ENCODE results near the gene ZC3H18.

The ZC3H18 gene

DNA sequence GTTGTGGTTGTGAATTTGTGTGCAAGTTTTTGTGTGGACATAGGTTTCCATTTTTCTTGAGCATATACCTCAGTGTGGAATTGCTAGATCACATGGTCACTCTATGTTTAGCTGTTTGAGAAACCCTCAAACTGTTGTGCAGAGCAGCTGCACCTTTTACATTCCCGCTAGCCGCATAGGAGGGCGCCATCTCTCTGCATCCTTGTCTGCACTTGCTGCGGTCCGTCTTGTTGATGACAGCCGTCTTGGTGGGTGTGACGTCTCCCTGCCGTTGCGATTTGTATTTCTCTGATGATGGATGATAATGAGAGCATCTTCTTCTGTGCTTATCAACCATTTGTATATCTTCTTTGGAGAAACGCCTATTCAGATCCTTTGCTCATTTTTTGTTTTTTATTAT, 43.1 kb downstream of the ZC3H18 start:
- TF ChIP-seq TAF1 (IDR thresholded peaks at IDR 0.05; ENCODE audit: borderline replicate concordance, low read depth, low read length) (no peak), POLR2AphosphoS5 (IDR thresholded peaks at IDR 0.05; ENCODE audit: low read depth, low read length) (no peak), POLR2A (IDR thresholded peaks at IDR 0.05; ENCODE audit: low read depth, low read length) (no peak)
- DNase-seq (ENCODE audit: insufficient read length), result no peak
- FAIRE-seq, result no peak

DNA sequence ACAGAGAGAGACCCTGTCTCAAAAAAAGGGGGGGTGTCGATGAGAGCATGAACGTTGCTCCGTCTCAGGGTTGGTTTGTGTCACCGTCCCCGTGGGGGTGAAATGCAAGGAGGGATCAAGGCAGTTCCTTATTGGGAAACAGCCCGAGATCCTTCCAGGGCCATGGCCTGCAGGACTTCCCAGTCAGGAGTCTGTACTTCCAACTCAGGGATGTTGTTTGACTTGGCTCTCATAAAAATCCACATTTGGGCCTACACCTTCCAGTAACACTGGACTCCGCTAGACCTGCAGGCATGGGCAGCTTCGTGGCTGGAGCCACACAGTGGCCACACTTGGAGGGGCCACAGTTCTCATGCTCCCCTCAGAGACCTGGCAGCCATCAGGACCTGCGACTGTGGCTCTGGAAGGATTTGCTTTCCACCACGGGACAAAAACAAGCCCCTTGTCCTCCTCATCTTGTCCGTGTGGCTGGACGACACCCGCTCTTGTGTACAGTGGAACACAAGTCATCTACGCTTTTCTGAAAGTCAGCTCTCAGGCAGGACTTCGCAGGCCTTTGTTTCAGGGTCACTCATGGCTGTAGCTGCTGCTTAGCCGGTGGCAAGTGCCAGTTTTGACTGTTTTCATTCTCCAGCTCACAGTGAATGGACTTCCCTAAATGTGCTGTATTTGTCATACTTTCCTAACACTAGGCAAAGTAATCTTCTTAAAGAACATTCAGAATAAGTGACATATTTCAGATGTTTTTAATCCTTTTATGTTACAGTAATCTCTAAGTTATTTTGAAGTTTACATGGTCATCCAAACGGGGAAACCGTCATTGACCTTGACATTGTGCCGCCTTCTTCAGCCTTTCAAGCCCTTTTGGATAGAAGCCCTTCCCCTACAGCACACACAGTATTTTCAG, 44.0 kb downstream of the ZC3H18 start:
- FAIRE-seq, result no peak

DNA sequence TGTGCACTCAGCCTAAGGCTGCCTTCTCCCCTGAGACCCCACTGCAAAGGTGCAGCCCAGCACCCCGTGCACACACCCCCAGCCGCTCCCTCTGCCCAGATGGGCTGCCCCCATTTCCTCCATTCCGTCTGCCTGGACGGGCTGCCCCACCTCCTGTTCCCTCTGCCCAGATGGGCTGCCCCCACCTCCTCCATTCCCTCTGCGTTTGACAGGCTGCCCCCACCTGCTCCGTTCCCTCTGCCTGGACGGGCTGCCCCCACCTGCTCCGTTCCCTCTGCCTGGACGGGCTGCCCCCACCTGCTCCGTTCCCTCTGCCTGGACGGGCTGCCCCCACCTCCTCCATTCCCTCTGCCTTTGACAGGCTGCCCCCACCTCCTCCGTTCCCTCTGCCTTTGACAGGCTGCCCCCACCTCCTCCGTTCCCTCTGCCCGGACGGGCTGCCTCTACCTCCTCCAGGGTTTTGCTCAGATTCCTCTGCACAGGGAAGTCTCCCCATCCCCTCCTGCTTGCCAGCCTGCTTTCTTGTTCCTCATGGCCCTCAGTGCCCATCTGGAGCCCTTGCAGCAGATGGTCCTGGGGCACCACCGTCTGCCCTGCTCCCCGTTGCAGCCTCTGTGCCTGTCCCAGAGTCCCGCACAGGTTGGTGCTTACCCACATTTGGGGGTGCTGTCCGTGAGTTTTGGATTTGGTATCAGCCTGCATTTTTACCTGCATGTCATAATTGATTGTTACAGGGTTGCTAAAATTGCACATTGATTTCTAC, 44.8 kb downstream of the ZC3H18 start:
- DNase-seq (ENCODE audit: insufficient read length) (no peak), FAIRE-seq (no peak)
- TF ChIP-seq POLR2AphosphoS5 (IDR thresholded peaks at IDR 0.05; ENCODE audit: low read depth, low read length), result no peak
- no peak for TF ChIP-seq TAF1 (IDR thresholded peaks at IDR 0.05; ENCODE audit: borderline replicate concordance, low read depth, low read length)
- no peak for TF ChIP-seq POLR2A (IDR thresholded peaks at IDR 0.05; ENCODE audit: low read depth, low read length)

More for the DNA sequence above, 44.0 kb downstream of the ZC3H18 start:
- no peak for TF ChIP-seq POLR2A (IDR thresholded peaks at IDR 0.05; ENCODE audit: low read depth, low read length)
- no peak for TF ChIP-seq TAF1 (IDR thresholded peaks at IDR 0.05; ENCODE audit: borderline replicate concordance, low read depth, low read length)
- TF ChIP-seq POLR2AphosphoS5 (IDR thresholded peaks at IDR 0.05; ENCODE audit: low read depth, low read length), result no peak
- DNase-seq (ENCODE audit: insufficient read length), result no peak

DNA sequence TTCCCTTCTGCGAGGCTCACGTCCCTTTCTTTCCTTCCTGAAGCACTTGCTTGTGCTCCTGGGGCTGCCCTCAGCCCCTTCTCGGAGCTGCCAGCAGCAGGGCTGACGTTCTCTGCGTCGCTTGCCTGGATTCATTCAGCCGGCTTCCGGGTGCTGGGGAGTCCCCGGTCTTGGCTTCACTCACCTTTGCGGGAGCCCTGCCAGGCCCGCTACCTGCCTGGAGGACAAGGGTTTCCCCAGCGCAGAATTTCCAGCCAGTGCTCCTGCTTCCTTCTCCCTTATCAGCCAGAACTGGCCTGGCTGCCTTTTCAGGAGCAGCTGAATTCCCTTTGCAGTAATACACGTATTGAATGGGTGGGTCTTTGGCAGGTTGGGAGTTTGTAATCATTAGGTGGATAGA, 46.1 kb downstream of the ZC3H18 start:
- TF ChIP-seq TAF1 (IDR thresholded peaks at IDR 0.05; ENCODE audit: borderline replicate concordance, low read depth, low read length) (no peak), POLR2A (IDR thresholded peaks at IDR 0.05; ENCODE audit: low read depth, low read length) (no peak), POLR2AphosphoS5 (IDR thresholded peaks at IDR 0.05; ENCODE audit: low read depth, low read length) (no peak)
- FAIRE-seq (no peak), DNase-seq (ENCODE audit: insufficient read length) (no peak)

DNA sequence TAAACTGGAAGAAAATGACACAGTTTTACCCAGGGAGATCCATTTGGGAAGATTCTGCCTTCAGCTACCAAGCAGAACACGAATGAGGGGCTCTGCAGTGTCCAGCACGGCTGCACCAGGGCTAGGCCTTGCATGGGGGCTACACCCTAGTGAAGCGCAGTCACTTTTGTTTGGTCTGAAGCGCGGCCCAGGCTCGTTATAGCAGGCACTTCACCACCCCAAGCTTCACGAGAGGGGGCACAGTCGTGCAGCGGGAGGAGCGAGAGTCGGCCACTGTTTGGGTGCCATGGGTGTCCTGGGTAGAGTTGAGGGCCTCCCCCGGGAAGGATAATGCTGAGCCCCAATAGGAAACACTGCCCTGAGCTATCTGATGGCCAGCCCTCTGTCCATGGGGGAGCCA, 46.5 kb downstream of the ZC3H18 start:
- TF ChIP-seq TAF1 (IDR thresholded peaks at IDR 0.05; ENCODE audit: borderline replicate concordance, low read depth, low read length) (no peak), POLR2AphosphoS5 (IDR thresholded peaks at IDR 0.05; ENCODE audit: low read depth, low read length) (no peak)
- no peak for DNase-seq (ENCODE audit: insufficient read length)
- no peak for FAIRE-seq

DNA sequence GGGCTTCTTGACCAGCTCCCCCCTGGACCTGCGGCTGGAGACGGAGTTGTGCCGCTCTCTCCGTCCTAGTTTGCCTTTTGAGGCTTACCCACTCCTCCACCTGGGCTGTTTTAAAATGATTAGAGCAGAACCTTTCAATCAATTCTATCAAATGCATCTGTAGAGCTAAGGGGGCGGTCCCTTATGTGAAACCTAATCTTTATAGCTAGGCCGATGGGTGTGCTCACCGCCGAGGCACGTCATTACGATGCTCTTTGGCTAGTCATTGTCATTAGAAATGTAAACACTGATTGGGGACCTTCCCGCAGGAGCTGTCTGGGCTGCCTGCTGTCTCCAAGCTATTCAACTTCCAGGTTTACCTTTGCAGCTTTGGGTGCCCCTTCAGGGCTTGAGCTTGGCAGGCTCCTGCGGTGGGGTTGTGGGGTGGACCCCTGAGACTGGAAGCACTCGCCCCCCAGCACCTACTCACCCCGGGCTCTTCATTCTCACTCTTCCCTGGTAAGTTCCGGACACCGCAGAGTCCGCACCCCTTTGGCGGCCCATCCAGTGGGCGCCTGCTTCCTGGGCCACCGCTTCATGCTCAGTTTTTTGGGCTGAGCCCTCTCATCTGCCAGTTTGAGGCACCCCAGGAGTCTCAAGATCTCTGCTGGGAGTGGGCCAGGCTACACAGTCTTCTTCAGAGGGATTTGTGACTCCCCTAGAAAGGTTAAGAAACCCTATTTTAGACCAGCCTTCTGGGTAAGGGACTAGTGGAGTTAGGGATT, 47.2 kb downstream of the ZC3H18 start:
- DNase-seq (ENCODE audit: insufficient read length) (no peak), FAIRE-seq (no peak)
- TF ChIP-seq POLR2AphosphoS5 (IDR thresholded peaks at IDR 0.05; ENCODE audit: low read depth, low read length), result no peak

DNA sequence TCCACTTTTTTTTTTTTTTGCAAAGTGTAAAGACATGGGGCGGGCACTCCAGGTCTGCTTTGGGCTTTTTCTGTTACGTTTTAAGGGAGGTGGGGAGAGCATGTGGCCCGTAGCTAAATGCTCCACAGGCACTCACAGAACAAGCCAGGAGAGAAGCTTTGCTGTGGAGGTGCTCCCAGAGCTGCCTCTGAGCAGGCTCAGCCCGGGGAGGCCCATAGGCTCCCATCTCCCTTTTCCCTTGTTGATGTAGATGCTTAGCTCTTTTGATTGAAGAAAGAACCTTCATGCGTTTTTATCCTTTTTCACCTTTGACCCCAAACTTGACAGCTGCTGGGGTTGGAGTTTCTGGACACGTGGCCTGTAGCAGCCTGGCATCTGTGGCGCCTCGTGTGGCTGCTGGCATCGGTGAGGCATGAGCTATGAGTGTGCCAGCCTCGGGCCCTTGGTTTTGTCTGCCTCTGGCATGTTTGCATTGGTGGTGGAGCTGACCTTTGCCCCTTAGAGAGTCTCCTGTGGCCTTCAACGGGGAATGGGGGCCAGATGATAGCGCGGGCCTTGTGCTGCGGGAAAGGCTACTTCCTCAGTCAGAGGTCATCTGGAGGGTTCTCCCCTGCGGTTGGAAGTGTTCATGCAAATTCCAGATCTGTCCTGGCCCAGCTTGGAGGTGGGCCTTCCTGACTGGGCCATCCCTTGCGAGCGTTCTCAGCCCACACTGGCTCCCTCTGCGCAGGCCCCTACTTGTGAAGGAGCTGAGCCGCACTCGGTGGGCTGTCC, 48.2 kb downstream of the ZC3H18 start:
- DNase-seq (ENCODE audit: insufficient read length), result no peak
- no peak for FAIRE-seq
- TF ChIP-seq POLR2A (IDR thresholded peaks at IDR 0.05; ENCODE audit: low read depth, low read length), result no peak

DNA sequence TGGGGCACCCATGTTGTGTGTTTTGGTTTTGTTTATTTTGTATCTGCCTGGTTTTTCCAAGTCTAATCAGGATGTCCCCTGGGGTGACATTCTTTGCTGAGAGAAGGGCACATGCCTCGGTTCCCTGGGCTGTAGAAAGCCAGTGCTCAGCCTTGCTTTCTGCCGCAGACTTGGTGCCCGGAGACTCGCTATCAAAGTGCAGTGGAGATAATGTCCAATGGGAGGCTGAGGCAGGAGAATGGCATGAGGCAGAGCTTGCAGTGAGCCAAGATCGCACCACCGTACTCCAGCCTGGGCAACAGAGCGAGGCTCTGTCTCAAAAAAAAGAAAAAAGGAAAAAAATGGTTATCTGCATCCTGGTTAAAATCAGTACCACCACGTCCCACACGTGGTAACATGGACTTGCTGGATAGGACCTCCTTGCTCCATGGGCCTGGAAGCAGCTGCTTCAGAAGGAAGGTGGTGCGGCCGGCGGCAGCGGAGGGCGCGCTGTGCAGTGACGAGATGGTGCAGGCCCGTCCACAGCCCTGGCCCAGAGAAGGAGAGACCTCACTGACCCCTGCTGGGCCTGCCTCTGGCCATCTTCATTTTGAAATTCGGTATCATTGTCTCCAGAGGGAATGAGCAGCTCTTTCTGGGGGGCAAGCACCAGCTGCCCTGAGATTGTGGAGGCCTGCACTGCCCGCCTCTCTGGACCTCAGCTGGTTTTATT, 48.9 kb downstream of the ZC3H18 start:
- FAIRE-seq, result no peak
- TF ChIP-seq TAF1 (IDR thresholded peaks at IDR 0.05; ENCODE audit: borderline replicate concordance, low read depth, low read length) (no peak), POLR2AphosphoS5 (IDR thresholded peaks at IDR 0.05; ENCODE audit: low read depth, low read length) (no peak), POLR2A (IDR thresholded peaks at IDR 0.05; ENCODE audit: low read depth, low read length) (no peak)
- no peak for DNase-seq (ENCODE audit: insufficient read length)

DNA sequence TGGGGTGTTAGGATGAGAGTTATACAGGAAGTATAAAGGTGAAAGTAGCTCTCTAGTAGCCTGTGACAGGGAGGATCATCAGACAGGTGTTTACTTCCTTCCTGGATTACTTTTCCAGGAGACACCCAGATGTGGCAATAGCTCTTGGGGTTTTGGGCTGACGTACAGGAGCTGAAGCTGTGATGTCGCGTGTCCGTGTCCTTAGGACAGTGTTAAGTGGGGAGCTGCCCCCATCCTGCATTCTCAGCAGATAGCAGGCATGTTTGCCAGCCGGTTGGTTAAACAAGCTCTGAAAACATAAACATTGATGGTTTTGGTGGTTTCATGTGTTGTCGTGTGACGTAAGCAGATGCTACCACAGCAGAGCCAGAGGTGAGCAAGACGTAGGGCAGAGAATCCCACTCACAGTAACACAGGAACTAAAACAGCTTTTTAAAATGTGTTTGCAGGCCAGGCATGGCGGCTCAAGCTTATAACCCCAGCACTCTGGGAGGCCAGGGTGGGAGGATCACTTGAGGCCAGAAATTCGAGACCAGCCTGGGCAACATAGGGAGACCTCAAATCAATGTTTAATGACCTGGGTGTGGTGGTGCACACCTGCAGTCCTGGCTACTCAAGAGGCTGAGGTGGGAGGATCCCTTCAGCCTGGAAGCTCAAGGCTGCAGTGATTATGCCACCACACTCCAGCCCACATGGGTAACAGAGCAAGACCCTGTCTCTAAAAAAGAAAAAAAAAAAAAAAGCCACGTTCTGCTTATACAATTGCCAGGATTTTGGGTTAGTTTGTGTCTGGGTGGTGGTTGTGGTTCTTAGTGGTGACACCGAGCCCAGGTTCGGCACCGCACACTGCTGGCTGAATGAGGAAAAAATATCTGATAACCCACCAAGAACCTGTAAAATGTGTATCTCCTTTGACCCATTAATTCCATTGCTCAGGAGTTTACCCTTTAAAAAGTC, 49.9 kb downstream of the ZC3H18 start:
- DNase-seq (ENCODE audit: insufficient read length) (no peak), FAIRE-seq (no peak)
- no peak for TF ChIP-seq POLR2A (IDR thresholded peaks at IDR 0.05; ENCODE audit: low read depth, low read length)
- TF ChIP-seq POLR2AphosphoS5 (IDR thresholded peaks at IDR 0.05; ENCODE audit: low read depth, low read length), result no peak
- no peak for TF ChIP-seq TAF1 (IDR thresholded peaks at IDR 0.05; ENCODE audit: borderline replicate concordance, low read depth, low read length)

DNA sequence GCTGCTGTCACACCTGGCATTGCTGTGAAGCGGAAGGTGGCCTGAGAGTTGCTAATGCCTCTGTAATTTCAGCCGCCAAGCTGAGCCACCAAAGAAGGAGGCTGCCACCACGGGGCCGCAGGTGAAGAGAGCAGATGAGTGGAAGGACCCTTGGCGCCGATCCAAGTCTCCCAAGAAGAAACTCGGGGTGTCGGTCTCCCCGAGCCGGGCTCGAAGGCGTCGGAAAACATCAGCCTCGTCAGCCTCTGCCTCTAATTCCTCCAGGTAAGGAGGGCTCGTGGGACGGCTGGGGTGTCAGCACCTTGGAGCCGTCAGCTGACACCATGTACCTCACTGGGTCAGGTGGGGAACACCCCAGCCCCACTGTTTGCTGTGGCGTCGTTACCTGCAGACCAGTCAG, 51.9 kb downstream of the ZC3H18 start:
- DNase-seq (ENCODE audit: insufficient read length), result no peak
- TF ChIP-seq TAF1 (IDR thresholded peaks at IDR 0.05; ENCODE audit: borderline replicate concordance, low read depth, low read length), result no peak
- no peak for TF ChIP-seq POLR2AphosphoS5 (IDR thresholded peaks at IDR 0.05; ENCODE audit: low read depth, low read length)
- no peak for TF ChIP-seq POLR2A (IDR thresholded peaks at IDR 0.05; ENCODE audit: low read depth, low read length)
- no peak for FAIRE-seq

Measured in GM12892 (cell line).